HG02588 (cell line): ENCODE results near the gene NINJ2.

ENCODE experiments used
- ATAC-seq: cut with Tn5 transposase; IDR thresholded peaks from one replicate; pipeline ENCODE4 v1.9.1; 2021; ENCODE audit warnings: mild to moderate bottlenecking, moderate library complexity; ENCODE audit not compliant: unreplicated experiment

The NINJ2 gene

GRCh38 chr12:617304-617915 is 45.8 kb downstream of the NINJ2 start:
- no peak for ATAC-seq

DNA sequence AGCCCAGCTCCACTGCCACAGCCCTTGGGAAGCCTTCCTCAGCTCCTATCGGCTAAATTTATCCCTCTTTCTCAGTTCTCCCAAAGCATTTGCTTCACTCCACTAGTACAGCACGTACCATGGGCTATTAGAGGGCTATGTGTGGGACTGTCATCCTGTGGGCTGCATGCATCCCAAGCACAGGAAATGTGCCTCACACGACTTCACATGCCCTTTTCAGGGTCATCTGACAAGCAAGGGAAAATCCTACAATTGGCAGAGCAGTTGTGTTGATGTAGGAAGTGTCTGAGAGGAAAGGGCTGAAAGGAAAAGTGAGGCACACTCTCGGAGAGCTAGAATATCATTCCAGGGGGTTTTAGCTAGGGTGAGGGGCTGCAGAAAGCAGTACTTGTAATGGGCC is 47.6 kb downstream of the NINJ2 start:
- ATAC-seq: no peak

GRCh38 chr12:614411-614970 is 48.8 kb downstream of the NINJ2 start:
- no peak for ATAC-seq

GRCh38 chr12:613996-614395 is 49.2 kb downstream of the NINJ2 start:
- no peak for ATAC-seq

DNA sequence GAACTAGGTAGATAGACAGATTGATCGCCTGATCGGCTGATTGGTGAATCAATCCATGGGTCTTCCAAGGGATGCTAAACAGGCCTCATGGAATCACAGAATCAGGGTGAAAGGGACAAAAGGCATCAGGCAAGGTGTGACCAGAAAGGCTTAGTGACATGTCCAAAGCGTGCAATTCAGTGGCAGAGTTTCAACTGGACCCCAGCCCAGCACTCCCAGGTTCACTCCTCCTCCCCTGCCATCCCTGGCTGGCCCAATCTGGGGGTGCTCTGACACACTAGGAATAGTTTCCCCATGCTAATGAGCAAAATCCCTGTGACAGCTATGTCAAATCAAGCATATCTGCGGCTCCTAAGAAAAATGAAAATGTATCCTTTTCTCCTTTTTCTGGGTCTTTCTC is 50.4 kb downstream of the NINJ2 start:
- no peak for ATAC-seq

DNA sequence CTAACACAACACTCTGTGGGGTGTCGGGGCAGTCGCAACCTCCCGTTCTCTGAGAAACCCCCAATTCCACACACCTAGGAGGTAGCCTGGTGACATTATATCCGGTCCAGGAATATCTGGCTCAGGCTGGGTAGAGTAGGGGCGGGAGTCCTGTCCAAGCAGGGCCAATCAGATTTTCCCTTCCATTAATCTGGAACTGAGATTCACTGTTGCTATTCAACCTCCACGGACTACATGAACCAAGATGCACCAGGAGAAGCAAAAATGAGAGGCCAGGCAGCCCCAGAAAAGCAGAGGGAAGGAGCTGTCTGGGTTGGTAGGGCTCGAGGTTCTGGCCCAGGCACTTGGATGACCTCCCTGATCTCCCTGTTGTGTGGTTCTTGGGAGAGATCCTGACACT is 51.0 kb downstream of the NINJ2 start:
- no peak for ATAC-seq

DNA sequence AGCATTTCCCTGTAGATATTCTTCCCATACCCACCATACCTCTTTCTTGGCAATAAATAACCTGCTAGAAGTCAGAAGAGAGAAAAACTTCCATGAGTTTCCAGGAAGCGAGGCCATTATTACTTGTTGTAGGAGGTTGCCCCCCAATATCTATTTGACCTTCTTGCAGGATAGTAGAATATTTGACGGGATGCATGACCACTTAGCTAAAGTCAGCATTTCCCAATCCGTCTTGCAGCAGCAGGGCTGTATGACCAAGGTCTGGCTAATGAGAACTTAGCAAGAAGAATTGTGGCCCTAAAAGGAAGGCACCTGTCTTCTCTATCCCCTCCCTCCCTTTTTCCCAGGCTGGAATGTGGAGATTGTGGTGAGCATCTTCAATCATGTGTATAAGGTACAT is 51.5 kb downstream of the NINJ2 start:
- no peak for ATAC-seq

DNA sequence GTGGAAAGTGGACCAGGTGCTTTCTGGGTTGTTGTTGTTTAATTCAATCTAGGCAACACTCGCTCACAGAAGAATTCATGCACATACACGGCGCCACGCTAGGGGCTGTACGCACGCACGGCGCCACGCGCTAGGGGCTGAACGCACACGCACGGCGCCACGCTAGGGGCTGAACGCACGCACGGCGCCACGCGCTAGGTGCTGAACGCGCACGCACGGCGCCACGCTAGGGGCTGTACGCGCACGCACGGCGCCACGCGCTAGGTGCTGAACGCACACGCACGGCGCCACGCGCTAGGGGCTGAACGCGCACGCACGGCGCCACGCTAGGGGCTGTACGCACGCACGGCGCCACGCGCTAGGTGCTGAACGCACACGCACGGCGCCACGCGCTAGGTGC is 54.3 kb downstream of the NINJ2 start:
- no peak for ATAC-seq

GRCh38 chr12:608413-608812 is 54.8 kb downstream of the NINJ2 start:
- ATAC-seq: no peak

DNA sequence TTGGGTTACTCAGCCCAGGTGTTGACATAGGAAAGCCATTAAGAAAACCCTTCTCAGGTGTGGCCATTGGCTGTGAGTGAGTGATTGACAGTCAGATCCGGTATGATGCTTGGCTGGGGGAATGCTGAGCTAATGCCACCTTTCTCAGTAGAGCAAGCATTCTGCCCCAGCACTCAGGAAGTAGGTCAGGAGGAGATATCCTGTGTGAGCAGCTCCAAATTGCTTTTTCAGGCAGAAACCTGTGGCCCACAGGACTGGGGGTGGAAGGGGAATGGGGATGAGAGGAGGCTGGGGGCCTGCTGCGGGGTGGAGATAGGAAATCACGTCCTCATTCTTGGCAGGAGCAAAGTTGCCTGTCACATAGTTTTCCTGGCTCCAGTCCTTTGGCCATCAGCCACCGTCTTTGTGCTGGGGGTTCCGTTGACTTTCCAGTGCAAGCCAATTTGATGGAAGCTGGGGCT is 55.7 kb downstream of the NINJ2 start:
- ATAC-seq: no peak

DNA sequence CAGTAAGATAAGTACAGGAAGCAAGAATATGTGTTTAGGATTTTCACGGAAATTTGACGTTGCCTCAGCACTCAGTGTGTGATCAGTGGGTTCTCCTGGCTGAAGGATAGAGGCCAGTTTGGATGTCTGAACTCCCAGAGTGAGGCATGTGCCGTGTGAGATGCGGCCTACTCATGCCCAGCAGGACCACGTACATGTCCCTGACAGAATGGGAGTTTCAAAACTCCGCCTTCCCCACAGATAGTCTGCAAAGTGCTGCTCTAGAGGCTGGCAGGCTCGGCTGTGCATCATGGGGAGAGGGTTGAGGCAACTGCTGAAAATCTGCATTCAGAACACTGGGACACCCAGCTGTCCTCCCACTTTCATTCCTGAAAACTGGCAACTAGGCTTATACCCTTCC is 58.3 kb downstream of the NINJ2 start:
- ATAC-seq: no peak

GRCh38 chr12:602700-603068 is 60.6 kb downstream of the NINJ2 start:
- ATAC-seq: no peak

DNA sequence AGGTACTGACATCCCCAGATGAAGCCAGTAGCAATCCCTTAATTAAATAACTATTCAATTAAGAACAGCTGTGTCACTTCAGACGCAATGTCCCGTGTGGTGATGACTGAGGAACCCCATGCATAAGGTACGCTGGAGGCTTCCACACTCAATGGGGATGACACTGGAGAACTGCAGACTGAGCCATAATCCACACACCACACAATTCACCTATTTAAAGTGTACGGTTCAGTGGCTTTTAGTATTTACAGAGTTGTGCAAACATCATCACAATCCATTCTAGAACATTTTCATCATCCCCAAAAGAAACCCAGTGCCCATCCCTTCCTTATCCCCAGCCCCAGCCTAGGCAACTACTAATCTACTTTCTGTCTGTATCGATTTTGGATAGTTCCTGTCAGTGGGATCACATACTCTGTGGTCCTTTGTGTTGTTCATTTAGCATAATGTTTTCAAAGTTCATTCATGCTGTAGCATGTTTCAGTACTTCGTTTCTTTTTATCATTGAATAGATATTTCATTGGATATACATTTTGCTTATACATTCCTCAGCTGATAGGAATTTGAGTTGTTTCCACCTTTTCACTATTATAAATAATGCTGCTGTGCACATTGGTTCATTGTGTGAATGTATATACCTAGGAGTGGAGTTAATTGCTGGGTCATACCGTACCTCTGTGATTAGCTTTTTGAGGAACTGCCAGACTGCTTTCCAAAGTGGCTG is 61.1 kb downstream of the NINJ2 start:
- no peak for ATAC-seq

GRCh38 chr12:599756-600155 is 63.5 kb downstream of the NINJ2 start:
- ATAC-seq: no peak

DNA sequence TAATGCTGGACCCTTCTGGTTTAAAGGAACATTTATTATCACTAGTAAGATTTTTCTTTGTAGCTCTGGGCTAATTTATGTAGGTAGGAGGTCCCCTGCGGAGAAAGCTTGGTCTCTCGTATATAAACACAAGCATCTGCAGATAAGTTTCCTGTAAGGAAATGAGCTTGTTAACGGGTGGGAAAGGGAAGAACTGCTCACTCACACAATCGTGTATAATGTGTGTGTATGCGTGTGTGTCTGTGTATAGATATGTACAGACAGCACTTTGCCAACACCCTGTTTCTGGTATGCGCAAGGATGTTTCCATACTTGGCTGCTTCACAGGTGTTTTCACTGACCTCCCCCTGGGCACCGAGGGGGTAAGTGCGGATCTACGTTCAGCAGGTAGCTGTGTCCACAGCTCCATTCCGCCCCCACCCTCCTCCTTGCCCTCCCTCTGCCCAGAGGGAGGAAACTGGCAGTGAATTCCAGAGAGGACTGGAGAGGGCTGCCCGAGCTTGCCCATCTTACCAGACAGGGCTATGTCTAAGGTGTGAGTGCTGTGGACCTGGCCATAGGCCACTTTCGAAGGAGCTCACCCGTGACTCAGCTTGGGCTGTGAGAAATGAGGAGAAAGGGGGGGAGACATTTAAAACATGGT is 65.2 kb downstream of the NINJ2 start:
- no peak for ATAC-seq

DNA sequence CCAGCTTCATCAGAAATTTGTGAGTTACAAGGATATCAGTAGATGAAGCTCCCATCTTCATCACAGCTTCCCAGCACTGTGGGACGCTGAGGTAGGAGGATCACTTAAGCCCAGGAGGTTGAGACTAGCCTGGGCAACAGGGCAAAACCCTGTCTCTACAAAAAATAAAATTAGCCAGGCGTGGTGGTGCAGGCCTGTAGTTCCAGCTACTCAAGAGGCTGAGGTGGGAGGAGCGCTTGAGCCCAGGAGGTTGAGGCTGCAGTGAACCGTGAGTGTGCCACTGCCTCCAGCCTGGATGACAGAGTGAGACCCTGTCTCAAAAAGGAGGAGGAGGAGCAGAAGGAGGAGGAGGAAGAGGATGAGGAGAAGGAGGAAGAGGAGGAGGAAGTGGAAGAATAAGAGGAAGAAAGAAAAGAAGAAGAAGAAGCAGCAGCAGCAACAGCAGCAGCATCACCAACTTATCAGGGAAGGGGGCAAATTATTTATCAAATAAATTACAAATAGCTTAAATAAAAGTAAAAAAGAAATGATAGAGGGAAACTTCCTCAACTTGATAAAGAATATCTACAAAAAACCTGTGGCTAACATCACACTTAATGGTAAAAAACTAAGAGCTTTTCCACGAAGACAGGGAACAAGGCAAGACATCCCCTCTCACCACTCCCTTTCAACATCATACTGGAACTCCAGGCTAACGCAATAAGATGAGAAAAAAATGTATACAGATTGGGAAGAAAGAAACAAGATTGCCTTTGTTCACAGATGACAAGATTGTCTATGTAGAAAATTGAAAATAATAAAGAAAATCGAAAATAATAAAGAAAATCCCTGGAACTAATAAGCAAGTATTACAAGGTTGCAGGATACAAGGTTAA is 69.6 kb downstream of the NINJ2 start:
- ATAC-seq: no peak

- no peak for ATAC-seq
Measured at GRCh38 chr12:592024-592505, 71.2 kb downstream of the NINJ2 start.

GRCh38 chr12:591167-592023 is 71.8 kb downstream of the NINJ2 start:
- no peak for ATAC-seq

- no peak for ATAC-seq
Measured at GRCh38 chr12:590206-590750, 73.0 kb downstream of the NINJ2 start.

GRCh38 chr12:588646-589045 is 74.6 kb downstream of the NINJ2 start:
- ATAC-seq: no peak
